Measurements from ENCODE around the gene LEKR1.

DNA sequence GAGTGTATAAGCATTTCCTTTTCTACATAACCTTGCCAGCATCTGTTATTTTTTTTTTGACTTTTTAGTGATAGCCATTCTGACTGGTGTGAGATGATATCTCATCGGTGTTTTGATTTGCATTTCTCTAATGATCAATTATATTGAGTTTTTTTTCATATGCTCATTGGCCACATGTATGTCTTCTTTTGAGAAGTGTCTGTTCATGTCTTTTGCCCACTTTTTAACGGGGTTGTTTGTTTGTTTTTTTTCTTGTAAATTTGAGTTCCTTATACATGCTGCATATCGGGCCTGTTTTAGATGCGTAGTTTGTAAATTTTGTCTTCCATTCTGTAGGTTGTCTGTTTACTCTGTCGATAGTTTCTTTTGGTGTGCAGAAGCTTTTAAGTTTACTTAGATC, 89.2 kb downstream of the LEKR1 start:
- TF ChIP-seq CHD4 (IDR thresholded peaks at IDR 0.05; ENCODE audit: borderline replicate concordance, low read length) (no peak), TCF12 (IDR thresholded peaks at IDR 0.05) (no peak), TCF12 (CRISPR knock-in tag; IDR thresholded peaks at IDR 0.05) (no peak), EZH2 (conservative IDR thresholded peaks at IDR 0.05; ENCODE audit: low read depth, low read length) (no peak)
